Ectodermal cell (in vitro differentiated cells): ENCODE data around the gene OR52A5.

Source experiments
- H3K27ac ChIP-seq: 2 replicates; pipeline ENCODE4 v1.7.0; 2013; ENCODE audit warnings: mild to moderate bottlenecking, low read depth, low read length; ENCODE audit not compliant: insufficient read depth, poor library complexity, severe bottlenecking
- H3K27me3 ChIP-seq: 2 replicates; pipeline ENCODE4 v1.7.0; 2013; ENCODE audit warnings: mild to moderate bottlenecking, low read length; ENCODE audit not compliant: insufficient read depth, control insufficient read depth, poor library complexity, severe bottlenecking
- H3K36me3 ChIP-seq: one replicate; pipeline ENCODE4 v1.7.0; 2013; ENCODE audit warnings: low read length; ENCODE audit not compliant: control insufficient read depth, insufficient read depth
- H3K4me1 ChIP-seq: one replicate; pipeline ENCODE4 v1.7.0; 2013; ENCODE audit warnings: low read length; ENCODE audit not compliant: control insufficient read depth, insufficient read depth
- H3K4me3 ChIP-seq: 2 replicates; pipeline ENCODE4 v1.7.0; 2013; ENCODE audit warnings: low read depth, low read length, control low read depth; ENCODE audit not compliant: insufficient read depth
- H3K9me3 ChIP-seq: 2 replicates; pipeline ENCODE4 v1.7.0; 2013; ENCODE audit warnings: mild to moderate bottlenecking, low read length, moderate library complexity; ENCODE audit not compliant: control insufficient read depth
- WGBS, 2 experiments: methylation state at CpG; one replicate each; pipeline ENCODE4 v1.1.7; 2013; ENCODE audit warnings: missing lambda C conversion rate in 2 of 2; 5-methylcytosine and 5-hydroxymethylcytosine counted together

Gene OR52A5

GRCh38 chr11:5081405-5081804, 56.8 kb downstream of the OR52A5 start:
- H3K4me3 ChIP-seq = no peak overlapping the region
- no peaks in the 10 kb centered on the region for H3K9me3 ChIP-seq
- H3K4me1 ChIP-seq = no peaks in the 10 kb centered on the region
- 90 to 94% methylated on average over 1 of the region's 2 CpGs for WGBS, 2 experiments
- H3K36me3 ChIP-seq = no peaks in the 10 kb centered on the region
- H3K27me3 ChIP-seq = no peaks in the 10 kb centered on the region
- no peak overlapping the region for H3K27ac ChIP-seq
